Fibroblast of the conjunctiva (primary cell): ENCODE results near the gene NPAS3.

Experiments
- DNase-seq: peaks from one replicate; pipeline ENCODE4 v3.0.0-alpha.2; 2010; ENCODE audit warnings: low read depth

The NPAS3 gene

GRCh38 chr14:33257796-33258195 lies 319.1 kb downstream of the NPAS3 start:
- no peak for DNase-seq

DNA sequence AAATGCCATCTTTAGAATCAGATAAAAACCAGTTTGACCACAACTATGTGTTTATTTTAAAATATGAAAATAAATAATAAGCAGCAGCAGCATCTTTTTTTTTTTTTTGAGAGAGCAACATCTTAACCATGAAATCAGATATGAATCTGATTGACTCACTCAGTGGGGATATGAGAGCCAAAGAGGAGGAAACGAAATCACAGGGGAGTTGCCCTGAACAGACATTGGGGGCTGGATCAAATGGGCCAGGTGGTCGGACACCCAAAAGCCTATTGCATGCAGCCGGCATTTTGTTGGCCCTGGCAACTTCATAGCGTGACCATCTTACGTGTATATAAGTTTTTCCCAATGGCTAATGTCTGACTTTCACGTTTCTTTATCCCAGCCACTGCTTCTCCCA lies 321.1 kb downstream of the NPAS3 start:
- DNase-seq: no peak

DNA sequence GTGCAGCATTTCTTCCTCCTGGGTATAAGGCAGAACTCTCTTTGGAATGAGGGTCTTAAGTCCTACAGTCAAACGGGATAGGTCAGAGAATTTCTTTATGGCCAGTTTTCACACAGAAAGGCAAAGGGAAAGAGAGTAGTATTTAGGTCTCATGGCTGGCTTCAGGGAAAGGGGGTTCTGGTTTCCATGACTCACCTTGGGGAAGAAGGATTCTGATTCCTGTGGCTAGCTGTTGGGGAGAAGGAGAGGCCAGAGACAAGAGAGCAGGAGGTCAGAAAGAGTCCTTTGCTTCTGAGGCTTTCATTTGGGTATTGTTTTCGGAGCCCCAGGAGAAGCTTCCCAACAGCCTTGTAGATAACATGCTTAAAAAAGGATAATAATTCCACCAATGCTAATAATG lies 332.5 kb downstream of the NPAS3 start:
- no peak for DNase-seq

GRCh38 chr14:33271891-33272290 lies 333.2 kb downstream of the NPAS3 start:
- no peak for DNase-seq

DNA sequence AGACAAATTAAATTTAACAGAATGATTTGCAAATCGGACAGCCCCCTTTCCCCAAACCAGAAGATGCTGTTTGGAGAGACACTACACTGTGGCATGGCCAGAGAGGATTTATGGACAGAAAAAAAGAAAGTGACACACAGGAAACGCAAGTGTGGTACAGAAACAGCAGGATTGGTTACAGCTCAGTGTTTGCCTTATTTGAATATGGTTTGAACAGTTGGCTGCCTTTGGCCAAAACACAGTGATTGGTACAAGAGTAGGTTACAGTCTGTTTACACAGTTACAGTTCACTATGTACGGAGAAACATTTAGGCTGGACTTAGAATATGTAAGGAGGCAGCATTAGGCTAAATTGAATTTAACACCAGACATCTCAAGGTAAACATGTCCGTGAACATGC lies 335.3 kb downstream of the NPAS3 start:
- DNase-seq: no peak

GRCh38 chr14:33275879-33276278 lies 337.2 kb downstream of the NPAS3 start:
- DNase-seq: no peak

GRCh38 chr14:33279865-33280264 lies 341.2 kb downstream of the NPAS3 start:
- DNase-seq: no peak

GRCh38 chr14:33280646-33281045 lies 342.0 kb downstream of the NPAS3 start:
- peak; percentile 8 for DNase-seq

- no peak for DNase-seq
Observed at GRCh38 chr14:33282331-33283230, 343.9 kb downstream of the NPAS3 start.

GRCh38 chr14:33285902-33286700 lies 347.4 kb downstream of the NPAS3 start:
- DNase-seq: no peak

DNA sequence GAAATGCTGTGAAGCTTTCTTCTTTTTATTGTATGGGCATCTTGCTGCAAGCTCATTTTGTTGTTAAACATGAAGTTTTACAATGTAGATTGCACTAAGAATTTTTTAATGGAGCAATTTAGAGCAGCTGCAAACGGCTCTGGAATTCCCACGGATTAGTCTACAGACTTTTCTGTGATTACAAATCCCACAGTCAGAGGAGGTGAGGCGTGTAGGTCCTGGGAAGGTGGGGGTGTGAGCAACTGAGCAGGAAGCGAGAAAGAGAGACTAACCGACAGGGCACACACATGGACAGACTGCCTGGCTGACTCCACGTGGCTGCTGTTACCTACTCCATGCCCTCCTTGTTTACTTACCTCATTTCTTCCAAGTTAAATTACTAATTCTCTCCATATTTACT lies 348.5 kb downstream of the NPAS3 start:
- DNase-seq: no peak

- no peak for DNase-seq
Observed at GRCh38 chr14:33290641-33291040, 352.0 kb downstream of the NPAS3 start.

- DNase-seq: no peak
Observed at GRCh38 chr14:33291529-33292104, 352.9 kb downstream of the NPAS3 start.

GRCh38 chr14:33294419-33294818 lies 355.7 kb downstream of the NPAS3 start:
- no peak for DNase-seq

GRCh38 chr14:33297565-33297964 lies 358.9 kb downstream of the NPAS3 start:
- no peak for DNase-seq

DNA sequence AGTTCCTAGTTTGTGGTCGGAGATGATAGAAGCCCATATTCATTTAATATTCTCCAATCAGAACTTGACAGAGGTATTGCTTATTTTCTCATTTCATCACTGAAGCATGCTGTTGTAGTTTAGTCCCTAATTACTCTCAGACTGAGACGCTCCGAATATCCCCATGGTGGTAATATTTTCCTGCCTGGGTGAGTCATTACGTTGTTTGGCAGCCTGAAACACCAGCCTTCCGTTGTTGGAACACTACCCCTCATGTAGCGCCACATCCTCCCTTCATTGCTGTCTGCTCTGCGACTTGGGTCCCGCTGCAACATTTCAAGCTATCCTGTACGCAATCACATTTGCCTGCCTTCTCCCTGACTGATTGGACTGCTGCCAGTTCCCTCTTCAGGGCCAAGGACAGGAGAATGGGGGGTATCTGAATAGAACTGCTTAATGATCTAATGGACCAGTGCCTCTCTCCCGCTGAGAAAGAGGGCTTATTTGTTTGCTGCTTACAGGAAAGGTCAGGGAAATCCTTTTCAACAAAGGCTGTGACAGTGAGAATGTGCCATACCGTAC lies 369.1 kb downstream of the NPAS3 start:
- DNase-seq: peak; percentile 79

DNA sequence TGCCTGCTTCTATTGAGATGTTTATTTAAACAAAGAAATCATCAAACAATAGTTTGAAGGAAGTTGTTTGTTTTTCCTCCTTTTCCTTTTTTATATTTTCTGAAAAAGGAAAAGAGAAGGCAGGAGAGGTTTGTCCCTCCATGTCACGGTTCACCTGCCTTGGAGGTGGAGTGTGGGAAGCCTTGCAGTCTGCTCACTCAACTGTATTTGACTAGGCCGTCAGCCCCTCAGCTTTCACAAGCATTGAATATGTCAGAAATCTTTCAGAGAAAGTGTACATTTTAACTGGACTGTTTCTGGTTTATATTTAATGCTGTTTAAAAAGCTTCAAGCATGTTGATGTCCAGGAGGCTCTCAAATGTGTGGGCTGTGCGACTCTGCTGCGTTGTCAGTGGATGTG lies 370.4 kb downstream of the NPAS3 start:
- no peak for DNase-seq

GRCh38 chr14:33315217-33315616 lies 376.5 kb downstream of the NPAS3 start:
- DNase-seq: no peak

DNA sequence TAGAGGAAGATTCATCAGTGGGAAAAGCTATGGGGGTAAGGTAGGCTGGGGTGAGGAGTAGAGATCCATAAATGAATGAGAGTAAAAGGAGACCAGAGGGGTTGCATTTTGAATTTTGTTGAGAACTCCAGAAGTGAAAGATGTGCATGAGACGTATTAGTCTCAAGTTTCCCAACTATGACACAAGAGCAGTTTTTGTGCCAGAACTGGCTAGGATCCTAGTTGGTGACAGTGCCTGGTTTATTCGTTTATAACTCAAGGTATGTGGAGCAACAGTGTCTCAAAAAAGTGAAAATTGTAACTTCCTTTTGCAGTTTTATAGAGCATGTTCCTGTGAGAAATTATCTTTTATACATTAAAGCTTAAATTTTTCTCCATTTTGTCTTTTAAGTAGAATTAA lies 377.0 kb downstream of the NPAS3 start:
- DNase-seq: no peak

- no peak for DNase-seq
Observed at GRCh38 chr14:33317675-33318074, 379.0 kb downstream of the NPAS3 start.

DNA sequence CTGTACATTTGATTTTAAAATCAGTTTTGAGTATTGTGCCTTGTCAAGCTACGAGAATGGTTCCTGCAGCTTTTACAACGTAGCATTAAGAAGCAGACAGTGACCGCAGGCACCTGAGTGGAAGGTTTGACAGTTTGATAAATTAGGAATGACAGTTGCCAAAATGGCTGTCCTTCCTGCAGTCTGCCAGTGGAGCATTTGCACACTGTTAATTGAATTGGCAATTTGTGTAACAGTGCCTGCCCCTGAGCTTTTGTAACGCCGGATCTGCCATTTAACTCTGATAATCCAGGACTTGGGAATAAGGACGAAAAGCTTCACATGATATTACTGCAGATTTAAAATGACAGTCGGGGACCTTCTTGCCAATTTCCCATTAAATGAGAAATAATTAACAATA lies 385.3 kb downstream of the NPAS3 start:
- DNase-seq: no peak

DNA sequence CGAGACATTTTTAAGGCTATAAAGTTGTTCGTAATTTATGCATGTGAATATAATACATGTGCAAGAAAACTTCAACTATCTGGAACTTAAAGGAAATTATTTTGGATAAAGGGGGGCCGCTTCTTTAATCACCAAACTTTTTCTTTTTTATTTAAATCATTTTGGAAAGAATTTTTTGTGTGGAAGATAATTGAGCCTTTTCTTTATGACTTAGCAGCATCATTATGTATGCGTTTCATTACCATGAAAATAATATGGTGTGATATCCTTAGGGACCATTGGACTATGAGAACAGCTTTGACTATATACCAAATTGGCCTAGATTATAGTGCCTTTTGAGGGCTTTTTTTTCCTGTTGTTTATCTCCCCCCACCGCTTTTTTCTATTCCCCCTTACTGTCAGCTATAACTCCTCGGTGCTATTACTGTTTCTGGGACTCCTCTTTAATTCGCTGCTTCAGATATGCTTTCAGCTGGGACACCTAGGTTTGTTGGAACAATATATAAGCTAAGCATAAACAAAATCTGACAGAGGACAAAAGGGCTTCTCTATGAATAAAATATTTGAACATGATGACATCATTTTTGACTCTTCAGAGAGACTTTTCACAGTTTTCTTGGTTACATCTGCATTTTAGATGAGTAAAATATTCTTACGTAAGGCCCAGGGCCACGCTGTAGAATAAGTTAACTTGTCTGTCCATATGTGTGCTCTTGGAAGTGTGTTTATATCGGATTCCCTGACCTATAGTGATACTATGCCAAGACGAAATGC lies 392.7 kb downstream of the NPAS3 start:
- DNase-seq: no peak
